Calu3 (cell line): Measurements from ENCODE around the gene TEX22. TPM values are rescaled to one million over a fixed set of nuclear protein-coding genes. Genes with fewer than 3 reads are reported as not detected.

Experiments used
- BruUV-seq: library from RNA; stranded (reverse); fragments of 400-500 nt; replicated peaks from 2 replicates; lab custom pipeline; 2021; lab: Mats Ljungman, UMichigan
- CTCF ChIA-PET: fragments of 300-600 bp; sonication (Branson Sonifier 250); formaldehyde crosslinking; loops from one replicate; lab custom pipeline; 2022; ENCODE audit warnings: antibody characterized with exemption; lab: Charles Lee
- DNase-seq: peaks from one replicate; pipeline ENCODE4 v3.0.0; 2022
- H3K27ac Mint-ChIP-seq: one replicate; pipeline ENCODE4 v1.8.0; 2022; ENCODE audit warnings: mixed read lengths; ENCODE audit not compliant: unreplicated experiment
- H3K27me3 Mint-ChIP-seq: one replicate; pipeline ENCODE4 v1.8.0; 2022; ENCODE audit warnings: mixed read lengths; ENCODE audit not compliant: unreplicated experiment
- H3K36me3 Mint-ChIP-seq: one replicate; pipeline ENCODE4 v1.8.0; 2022; ENCODE audit warnings: mild to moderate bottlenecking, moderate library complexity, mixed read lengths; ENCODE audit not compliant: insufficient read depth, unreplicated experiment
- H3K4me1 Mint-ChIP-seq: one replicate; pipeline ENCODE4 v1.8.0; 2022; ENCODE audit warnings: mild to moderate bottlenecking, low read depth, mixed read lengths; ENCODE audit not compliant: unreplicated experiment
- H3K4me3 Mint-ChIP-seq: one replicate; pipeline ENCODE4 v1.8.0; 2022; ENCODE audit warnings: mild to moderate bottlenecking, low read depth, moderate library complexity, mixed read lengths; ENCODE audit not compliant: unreplicated experiment
- H3K9me3 Mint-ChIP-seq: one replicate; pipeline ENCODE4 v1.8.0; 2022; ENCODE audit warnings: low read depth, mixed read lengths; ENCODE audit not compliant: unreplicated experiment
- intact Hi-C: fragments of 100-400 bp; cut with micrococcal nuclease; formaldehyde crosslinking; loops from one replicate; pipeline ENCODE4 v1.10.0; 2022; ENCODE audit not compliant: unreplicated experiment
- total RNA-seq: library from RNA; stranded (reverse); gene quantifications from 2 replicates; pipeline ENCODE4 v1.2.3, GENCODE V29; 2022
- TF ChIP-seq, protein P1 (sequence below): fragments of 200-600 bp; IDR thresholded peaks from one replicate; pipeline ENCODE4 v1.8.0; 2022; ENCODE audit warnings: antibody characterized with exemption; ENCODE audit not compliant: unreplicated experiment

The TEX22 gene
- total RNA-seq, 1 experiment from 2014 or later: 2.8 TPM

DNA sequence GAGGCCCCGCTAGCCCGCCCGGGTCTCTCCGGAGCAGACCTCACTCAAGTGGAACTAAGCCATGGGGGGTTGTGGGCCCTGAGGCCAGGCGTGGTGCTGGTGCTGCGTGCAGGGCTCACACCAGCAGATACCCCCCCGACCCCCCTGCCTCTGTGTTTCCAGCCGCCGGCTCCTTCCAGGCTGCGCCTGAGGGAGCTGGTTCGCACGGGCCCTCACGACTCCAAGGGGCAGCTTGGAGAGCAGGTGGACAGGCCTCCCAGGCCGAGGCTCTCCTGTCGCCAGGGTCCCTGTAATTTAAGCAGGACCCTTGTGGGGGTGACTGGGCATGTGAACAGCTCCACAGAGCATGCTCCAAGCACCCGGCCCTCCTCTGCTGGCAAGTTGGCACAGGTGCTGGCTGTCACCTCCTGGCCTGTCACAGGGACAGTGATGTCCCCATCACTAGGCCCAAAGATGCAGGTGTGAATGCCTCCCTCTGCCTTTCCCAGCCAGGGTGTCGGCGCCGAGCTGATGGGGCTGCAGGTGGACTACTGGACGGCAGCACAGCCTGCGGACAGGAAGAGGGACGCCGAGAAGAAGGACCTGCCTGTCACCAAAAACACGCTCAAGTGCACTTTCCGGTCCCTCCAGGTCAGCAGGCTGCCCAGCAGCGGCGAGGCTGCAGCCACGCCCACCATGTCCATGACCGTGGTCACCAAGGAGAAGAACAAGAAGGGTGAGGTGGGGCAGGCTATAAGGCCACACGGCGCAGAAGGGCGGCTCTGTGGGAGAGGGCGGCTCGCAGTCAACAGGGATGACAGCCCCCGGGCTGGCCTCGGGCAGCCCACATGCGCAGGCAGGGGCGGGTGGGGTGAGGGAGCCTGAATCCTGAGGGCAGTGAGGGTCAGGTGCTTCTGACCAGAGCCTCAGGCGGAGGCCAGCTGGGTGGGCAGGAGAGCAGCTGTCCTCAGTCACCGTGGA lies 5.9 kb upstream of the TEX22 start:
- TF ChIP-seq, protein P1, sequence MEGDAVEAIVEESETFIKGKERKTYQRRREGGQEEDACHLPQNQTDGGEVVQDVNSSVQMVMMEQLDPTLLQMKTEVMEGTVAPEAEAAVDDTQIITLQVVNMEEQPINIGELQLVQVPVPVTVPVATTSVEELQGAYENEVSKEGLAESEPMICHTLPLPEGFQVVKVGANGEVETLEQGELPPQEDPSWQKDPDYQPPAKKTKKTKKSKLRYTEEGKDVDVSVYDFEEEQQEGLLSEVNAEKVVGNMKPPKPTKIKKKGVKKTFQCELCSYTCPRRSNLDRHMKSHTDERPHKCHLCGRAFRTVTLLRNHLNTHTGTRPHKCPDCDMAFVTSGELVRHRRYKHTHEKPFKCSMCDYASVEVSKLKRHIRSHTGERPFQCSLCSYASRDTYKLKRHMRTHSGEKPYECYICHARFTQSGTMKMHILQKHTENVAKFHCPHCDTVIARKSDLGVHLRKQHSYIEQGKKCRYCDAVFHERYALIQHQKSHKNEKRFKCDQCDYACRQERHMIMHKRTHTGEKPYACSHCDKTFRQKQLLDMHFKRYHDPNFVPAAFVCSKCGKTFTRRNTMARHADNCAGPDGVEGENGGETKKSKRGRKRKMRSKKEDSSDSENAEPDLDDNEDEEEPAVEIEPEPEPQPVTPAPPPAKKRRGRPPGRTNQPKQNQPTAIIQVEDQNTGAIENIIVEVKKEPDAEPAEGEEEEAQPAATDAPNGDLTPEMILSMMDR: no peak
- H3K27me3 Mint-ChIP-seq: no peaks in the 10 kb centered on the region
- no peak overlapping the region for H3K27ac Mint-ChIP-seq
- intact Hi-C loops: no loop called here
- H3K4me1 Mint-ChIP-seq: no peaks in the 10 kb centered on the region
- no TSS peak for BruUV-seq
- no peak for DNase-seq
- peaks cover 13% of the 10 kb centered on the region for H3K36me3 Mint-ChIP-seq
- no peaks in the 10 kb centered on the region for H3K9me3 Mint-ChIP-seq
- H3K4me3 Mint-ChIP-seq: no peak overlapping the region
- CTCF ChIA-PET: no interaction called here

DNA sequence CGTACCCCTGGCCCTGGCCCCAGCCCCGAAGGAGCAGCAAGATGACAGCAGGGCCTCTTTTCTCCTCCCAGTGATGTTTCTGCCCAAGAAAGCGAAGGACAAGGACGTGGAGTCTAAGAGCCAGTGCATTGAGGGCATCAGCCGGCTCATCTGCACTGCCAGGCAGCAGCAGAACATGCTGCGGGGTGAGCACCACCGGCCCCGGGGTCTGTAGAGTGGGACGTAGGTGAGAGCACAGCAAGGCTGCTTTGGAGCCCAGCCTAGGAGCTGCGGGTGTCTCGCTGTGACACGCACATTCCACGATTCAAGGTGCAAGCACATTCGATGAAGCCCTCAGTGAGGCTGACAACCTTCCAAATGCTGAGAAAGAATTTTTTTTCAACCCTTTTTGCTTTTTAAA lies 5.2 kb upstream of the TEX22 start:
- Mint-ChIP-seq H3K36me3 (peaks cover 18% of the 10 kb centered on the region), H3K4me1 (no peaks in the 10 kb centered on the region), H3K4me3 (no peak overlapping the region), H3K27ac (no peak overlapping the region), H3K9me3 (no peaks in the 10 kb centered on the region), H3K27me3 (no peaks in the 10 kb centered on the region)
- TF ChIP-seq, protein P1: no peak
- no peak for DNase-seq
- intact Hi-C loops: no loop called here
- CTCF ChIA-PET: interaction anchor here (0.7 kb wide), 1 partner anchor 37 kb away, joined by 3 read pairs; no protein-coding TSS in a partner anchor
- BruUV-seq: no TSS peak

DNA sequence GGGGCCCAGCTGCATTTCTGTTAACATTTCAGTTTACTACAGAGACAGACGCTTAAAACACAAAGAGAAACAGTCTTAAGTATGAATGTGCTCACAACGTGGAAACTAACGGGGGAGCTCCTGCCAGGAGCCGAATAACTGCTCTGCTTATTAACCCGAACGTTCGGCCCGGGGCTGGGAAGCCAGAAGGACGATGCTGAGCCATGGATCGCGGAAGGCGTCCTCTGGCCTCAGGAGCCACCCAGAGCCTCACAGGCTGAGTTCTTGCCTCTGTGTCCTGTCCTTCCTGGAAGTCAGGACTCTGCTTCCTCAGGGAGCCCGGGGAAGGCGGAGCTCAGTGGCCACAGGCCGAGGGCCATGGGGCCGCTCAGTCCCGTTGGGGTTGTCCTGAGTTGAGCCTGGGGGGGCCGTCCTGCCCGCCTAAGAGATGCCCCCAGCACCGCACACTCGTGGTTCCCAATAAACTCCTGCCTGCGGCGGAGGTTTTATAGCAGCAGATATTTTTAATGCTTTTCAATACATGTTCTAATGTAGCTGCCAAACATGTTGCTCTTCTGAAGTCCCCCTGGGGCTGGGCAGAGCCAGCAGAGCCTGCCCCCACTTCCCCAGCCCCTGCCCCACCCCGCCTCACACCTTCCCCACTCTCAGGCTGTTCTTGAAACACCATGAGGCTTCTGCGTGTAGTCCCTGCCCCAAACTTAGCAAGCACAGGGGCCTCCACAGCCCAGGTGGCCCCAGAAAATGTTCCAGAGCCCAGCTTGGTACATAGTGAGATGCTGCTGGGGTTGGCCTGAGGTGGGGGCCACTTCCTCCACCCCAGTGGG lies 3.4 kb upstream of the TEX22 start:
- Mint-ChIP-seq H3K27me3 (no peaks in the 10 kb centered on the region), H3K9me3 (no peaks in the 10 kb centered on the region), H3K36me3 (peaks cover 35% of the 10 kb centered on the region), H3K4me3 (no peak overlapping the region), H3K4me1 (no peaks in the 10 kb centered on the region), H3K27ac (no peak overlapping the region)
- BruUV-seq: no TSS peak
- intact Hi-C loops: no loop called here
- DNase-seq: no peak
- TF ChIP-seq, protein P1: no peak
- CTCF ChIA-PET: no interaction called here

DNA sequence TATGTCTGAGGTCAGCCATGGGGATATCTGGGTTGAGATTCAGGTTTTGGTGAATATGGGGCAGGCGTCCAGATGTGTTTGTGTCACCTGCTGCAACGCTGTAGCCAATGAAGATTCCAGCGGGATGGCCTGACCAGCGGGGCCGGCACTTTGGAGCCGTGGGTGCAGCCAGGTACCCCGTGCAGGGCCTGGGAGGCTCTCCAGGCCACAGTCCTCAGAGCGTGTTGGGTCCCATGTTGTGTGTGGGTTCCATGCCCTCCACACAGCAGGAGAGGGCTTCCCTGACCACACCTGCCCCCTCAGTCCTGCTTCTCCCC lies 2.8 kb upstream of the TEX22 start:
- H3K36me3 Mint-ChIP-seq: peaks cover 37% of the 10 kb centered on the region
- CTCF ChIA-PET: no interaction called here
- H3K27me3 Mint-ChIP-seq: no peaks in the 10 kb centered on the region
- TF ChIP-seq, protein P1: no peak
- BruUV-seq: no TSS peak
- H3K4me1 Mint-ChIP-seq: no peaks in the 10 kb centered on the region
- intact Hi-C loops: no loop called here
- no peak for DNase-seq
- H3K9me3 Mint-ChIP-seq: peaks cover 3% of the 10 kb centered on the region
- no peak overlapping the region for H3K27ac Mint-ChIP-seq
- H3K4me3 Mint-ChIP-seq: no peak overlapping the region
